ENCODE measurements around the gene ANKLE2. TPM values are rescaled to one million over a fixed set of nuclear protein-coding genes. Genes with fewer than 3 reads are reported as not detected.
"Not testable (repeated sequence)": the region's sequence is repeated elsewhere in the genome, so short reads cannot be mapped to it uniquely, and the experiment has no call there.

ANKLE2 gene
- total RNA-seq, 1 experiment from 2014 or later, result 52.4 TPM

- in situ Hi-C loops (cut with HindIII; ENCODE audit: low pct_unique_long_range_greater_than_20kb, low sequenced_read_pairs), result no loop called here
- DNase-seq (ENCODE audit: low read depth, low spot score), result peak; percentile 88
Measured at GRCh38 chr12:132761921-132762583, 420 bp upstream of the ANKLE2 start.

GRCh38 chr12:132759359-132759758 lies 2.3 kb downstream of the ANKLE2 start:
- DNase-seq (ENCODE audit: low read depth, low spot score), result no peak
- in situ Hi-C loops (cut with HindIII; ENCODE audit: low pct_unique_long_range_greater_than_20kb, low sequenced_read_pairs), result no loop called here

- in situ Hi-C loops (cut with HindIII; ENCODE audit: low pct_unique_long_range_greater_than_20kb, low sequenced_read_pairs); DNase-seq (ENCODE audit: low read depth, low spot score): not testable (repeated sequence)
Measured at GRCh38 chr12:132758825-132759224, 2.8 kb downstream of the ANKLE2 start.

- in situ Hi-C loops (cut with HindIII; ENCODE audit: low pct_unique_long_range_greater_than_20kb, low sequenced_read_pairs), result no loop called here
- DNase-seq (ENCODE audit: low read depth, low spot score), result no peak
Measured at GRCh38 chr12:132754160-132754932, 7.3 kb downstream of the ANKLE2 start.

- in situ Hi-C loops (cut with HindIII; ENCODE audit: low pct_unique_long_range_greater_than_20kb, low sequenced_read_pairs); DNase-seq (ENCODE audit: low read depth, low spot score): not testable (repeated sequence)
Measured at GRCh38 chr12:132753670-132754069, 8.0 kb downstream of the ANKLE2 start.

- in situ Hi-C loops (cut with HindIII; ENCODE audit: low pct_unique_long_range_greater_than_20kb, low sequenced_read_pairs), result no loop called here
- DNase-seq (ENCODE audit: low read depth, low spot score), result no peak
Measured at GRCh38 chr12:132748319-132748718, 13.3 kb downstream of the ANKLE2 start.

GRCh38 chr12:132747896-132748295 lies 13.7 kb downstream of the ANKLE2 start:
- no peak for DNase-seq (ENCODE audit: low read depth, low spot score)
- in situ Hi-C loops (cut with HindIII; ENCODE audit: low pct_unique_long_range_greater_than_20kb, low sequenced_read_pairs), result no loop called here

GRCh38 chr12:132747395-132747794 lies 14.2 kb downstream of the ANKLE2 start:
- no peak for DNase-seq (ENCODE audit: low read depth, low spot score)
- in situ Hi-C loops (cut with HindIII; ENCODE audit: low pct_unique_long_range_greater_than_20kb, low sequenced_read_pairs), result no loop called here

- DNase-seq (ENCODE audit: low read depth, low spot score), result no peak
- in situ Hi-C loops (cut with HindIII; ENCODE audit: low pct_unique_long_range_greater_than_20kb, low sequenced_read_pairs), result no loop called here
Measured at GRCh38 chr12:132746613-132747012, 15.0 kb downstream of the ANKLE2 start.

GRCh38 chr12:132743831-132744230 lies 17.8 kb downstream of the ANKLE2 start:
- no peak for DNase-seq (ENCODE audit: low read depth, low spot score)
- in situ Hi-C loops (cut with HindIII; ENCODE audit: low pct_unique_long_range_greater_than_20kb, low sequenced_read_pairs), result no loop called here

- no peak for DNase-seq (ENCODE audit: low read depth, low spot score)
- in situ Hi-C loops (cut with HindIII; ENCODE audit: low pct_unique_long_range_greater_than_20kb, low sequenced_read_pairs), result no loop called here
Measured at GRCh38 chr12:132741620-132742019, 20.0 kb downstream of the ANKLE2 start.

GRCh38 chr12:132740652-132741051 lies 21.0 kb downstream of the ANKLE2 start:
- in situ Hi-C loops (cut with HindIII; ENCODE audit: low pct_unique_long_range_greater_than_20kb, low sequenced_read_pairs), result no loop called here
- DNase-seq (ENCODE audit: low read depth, low spot score), result no peak

- no peak for DNase-seq (ENCODE audit: low read depth, low spot score)
- in situ Hi-C loops (cut with HindIII; ENCODE audit: low pct_unique_long_range_greater_than_20kb, low sequenced_read_pairs), result no loop called here
Measured at GRCh38 chr12:132740313-132740646, 21.4 kb downstream of the ANKLE2 start.

GRCh38 chr12:132739600-132740312 lies 21.9 kb downstream of the ANKLE2 start:
- no peak for DNase-seq (ENCODE audit: low read depth, low spot score)
- in situ Hi-C loops (cut with HindIII; ENCODE audit: low pct_unique_long_range_greater_than_20kb, low sequenced_read_pairs), result no loop called here

GRCh38 chr12:132736913-132737312 lies 24.7 kb downstream of the ANKLE2 start:
- DNase-seq (ENCODE audit: low read depth, low spot score), result no peak
- in situ Hi-C loops (cut with HindIII; ENCODE audit: low pct_unique_long_range_greater_than_20kb, low sequenced_read_pairs), result no loop called here

GRCh38 chr12:132736378-132736777 lies 25.3 kb downstream of the ANKLE2 start:
- in situ Hi-C loops (cut with HindIII; ENCODE audit: low pct_unique_long_range_greater_than_20kb, low sequenced_read_pairs), result no loop called here

GRCh38 chr12:132735496-132735895 lies 26.1 kb downstream of the ANKLE2 start:
- in situ Hi-C loops (cut with HindIII; ENCODE audit: low pct_unique_long_range_greater_than_20kb, low sequenced_read_pairs), result no loop called here
- DNase-seq (ENCODE audit: low read depth, low spot score), result no peak

More at GRCh38 chr12:132736378-132736777, 25.3 kb downstream of the ANKLE2 start:
- no peak for DNase-seq (ENCODE audit: low read depth, low spot score)

- in situ Hi-C loops (cut with HindIII; ENCODE audit: low pct_unique_long_range_greater_than_20kb, low sequenced_read_pairs), result no loop called here
Measured at GRCh38 chr12:132734206-132734605, 27.4 kb downstream of the ANKLE2 start.

GRCh38 chr12:132731574-132731973 lies 30.1 kb downstream of the ANKLE2 start:
- in situ Hi-C loops (cut with HindIII; ENCODE audit: low pct_unique_long_range_greater_than_20kb, low sequenced_read_pairs), result no loop called here
- no peak for DNase-seq (ENCODE audit: low read depth, low spot score)

More at GRCh38 chr12:132734206-132734605, 27.4 kb downstream of the ANKLE2 start:
- no peak for DNase-seq (ENCODE audit: low read depth, low spot score)

Data from SK-MEL-5 (cell line).